CD14-positive monocyte (primary cell): ENCODE results near the gene MEP1B. TPM values are rescaled to one million over a fixed set of nuclear protein-coding genes. Genes with fewer than 3 reads are reported as not detected.

Experiments
- DNase-seq, 3 donors: peaks; one replicate each; pipeline ENCODE4 v3.0.0-alpha.2; 2011 to 2022
- H2AFZ ChIP-seq: 2 replicates; pipeline ENCODE4 v1.6.0; 2012; ENCODE audit warnings: mild to moderate bottlenecking, low read depth, low read length, inconsistent platforms; ENCODE audit not compliant: insufficient read depth, poor library complexity, severe bottlenecking
- H3K27ac ChIP-seq, 2 donors: 1 replicate in 1 of 2; 2 replicates in 1 of 2; pipeline ENCODE4 v1.5.1; 2012 to 2013; ENCODE audit warnings: low read length in 2 of 2, control low read depth in 1 of 2, inconsistent platforms in 1 of 2, low read depth in 1 of 2, mild to moderate bottlenecking in 1 of 2
- H3K27me3 ChIP-seq, 2 donors: one replicate each; pipeline versions ENCODE4 v1.6.0 to v1.6.1; 2011 to 2013; ENCODE audit warnings: low read length in 2 of 2; ENCODE audit not compliant: control insufficient read depth in 2 of 2, insufficient read depth in 2 of 2
- H3K36me3 ChIP-seq, 2 donors: replicated peaks in 1 of 2; 1 replicate in 1 of 2; 2 replicates in 1 of 2; pipeline versions ENCODE4 v1.5.1 to v1.6.1; 2012 to 2013; ENCODE audit warnings: low read length in 2 of 2, control low read depth in 1 of 2, inconsistent platforms in 1 of 2, mild to moderate bottlenecking in 1 of 2; ENCODE audit not compliant: insufficient read depth in 2 of 2, control insufficient read depth in 1 of 2
- H3K4me1 ChIP-seq, 2 donors: 1 replicate in 1 of 2; 2 replicates in 1 of 2; pipeline versions ENCODE4 v1.5.1 to v1.6.1; 2012 to 2013; ENCODE audit warnings: low read length in 2 of 2, control low read depth in 1 of 2, inconsistent platforms in 1 of 2, mild to moderate bottlenecking in 1 of 2, moderate library complexity in 1 of 2; ENCODE audit not compliant: insufficient read depth in 2 of 2, control insufficient read depth in 1 of 2
- H3K4me2 ChIP-seq: replicated peaks from 2 replicates; pipeline ENCODE3; 2012; ENCODE audit warnings: low read length, moderate library complexity, mild to moderate bottlenecking; ENCODE audit not compliant: poor library complexity, severe bottlenecking; ENCODE audit errors: extremely low read depth
- H3K4me3 ChIP-seq, 3 experiments: fragments of 200-600 bp in 1 of 3; sonication (generic) in 1 of 3; replicated peaks in 1 of 3; 1 replicate in 2 of 3; 2 replicates in 1 of 3; pipeline ENCODE4 v1.5.1; 2011 to 2013; ENCODE audit warnings: low read length in 3 of 3, mild to moderate bottlenecking in 3 of 3, control low read depth in 2 of 3, low read depth in 2 of 3, inconsistent platforms in 1 of 3, moderate library complexity in 1 of 3
- H3K79me2 ChIP-seq: 2 replicates; pipeline ENCODE4 v1.6.0; 2012; ENCODE audit warnings: mild to moderate bottlenecking, control low read depth, inconsistent platforms, low read length, moderate library complexity; ENCODE audit not compliant: insufficient read depth
- H3K9ac ChIP-seq: 2 replicates; pipeline ENCODE4 v1.6.0; 2017; ENCODE audit warnings: low read length, mild to moderate bottlenecking; ENCODE audit not compliant: insufficient read depth, poor library complexity, severe bottlenecking
- H3K9me3 ChIP-seq, 2 donors: replicated peaks in 1 of 2; 1 replicate in 1 of 2; 2 replicates in 1 of 2; pipeline versions ENCODE4 v1.5.1 to v1.6.1; 2012 to 2013; ENCODE audit warnings: low read length in 2 of 2, control low read depth in 1 of 2; ENCODE audit not compliant: control insufficient read depth in 1 of 2, insufficient read depth in 1 of 2
- H4K20me1 ChIP-seq: 2 replicates; pipeline ENCODE4 v1.6.0; 2012; ENCODE audit warnings: mild to moderate bottlenecking, low read length, control low read depth, moderate library complexity; ENCODE audit not compliant: insufficient read depth
- H3K27ac Mint-ChIP-seq, 7 donors: one replicate each; pipeline ENCODE4 v1.8.0; 2020; ENCODE audit warnings: mild to moderate bottlenecking in 7 of 7, mixed read lengths in 7 of 7, moderate library complexity in 6 of 7, inconsistent platforms in 2 of 7
- H3K27me3 Mint-ChIP-seq, 3 donors: one replicate each; pipeline ENCODE4 v1.8.0; 2021 to 2022; ENCODE audit warnings: low read depth in 3 of 3, mild to moderate bottlenecking in 3 of 3, mixed read lengths in 3 of 3, moderate library complexity in 3 of 3, inconsistent platforms in 1 of 3
- H3K36me3 Mint-ChIP-seq, 2 donors: one replicate each; pipeline ENCODE4 v1.8.0; 2020; ENCODE audit warnings: mixed read lengths in 2 of 2, inconsistent platforms in 1 of 2, mild to moderate bottlenecking in 1 of 2
- H3K4me1 Mint-ChIP-seq: one replicate; pipeline ENCODE4 v1.8.0; 2020; ENCODE audit warnings: mild to moderate bottlenecking, mixed read lengths
- H3K4me3 Mint-ChIP-seq, 2 donors: one replicate each; pipeline ENCODE4 v1.8.0; 2020; ENCODE audit warnings: mild to moderate bottlenecking in 2 of 2, mixed read lengths in 2 of 2, moderate library complexity in 1 of 2
- H3K9me3 Mint-ChIP-seq, 7 donors: one replicate each; pipeline ENCODE4 v1.8.0; 2020 to 2022; ENCODE audit warnings: mixed read lengths in 7 of 7, mild to moderate bottlenecking in 6 of 7, moderate library complexity in 6 of 7, inconsistent platforms in 2 of 7
- CTCF ChIP-seq: fragments of 200-600 bp; IDR thresholded peaks from one replicate; pipeline ENCODE4 v1.8.0; 2022; ENCODE audit warnings: antibody characterized with exemption, mild to moderate bottlenecking
- WGBS: methylation state at CpG from one replicate; pipeline ENCODE4 v1.1.5; 2013; ENCODE audit warnings: missing lambda C conversion rate; ENCODE audit not compliant: insufficient coverage; 5-methylcytosine and 5-hydroxymethylcytosine counted together
- intact Hi-C, 2 donors: fragments of 100-400 bp; cut with micrococcal nuclease; formaldehyde crosslinking; loops; one replicate each; pipeline versions ENCODE4 v1.15.0 to v1.15.1; 2023
- polyA plus RNA-seq, 3 donors: library from polyadenylated mRNA; depleted of rRNA in 1 of 3; unstranded in 2 of 3; stranded (reverse) in 1 of 3; fragments of 300-500 nt in 2 of 3; fragments of >200 nt in 1 of 3; fragmentation: Illumina TruSeq in 2 of 3; gene quantifications; 1 replicate in 2 of 3; 2 replicates in 1 of 3; pipeline ENCODE4 v1.2.3, GENCODE V29; 2012 to 2021

The MEP1B gene
- polyA plus RNA-seq, 3 donors, result not detected

- intact Hi-C loops, result no loop called here
- Mint-ChIP-seq H3K4me3 (no peak overlapping the region), H3K27me3 (no peaks in the 10 kb centered on the region), H3K36me3 (no peaks in the 10 kb centered on the region), H3K9me3 (peaks cover 0 to 2% (median 0%) of the 10 kb centered on the region in 7 donors), H3K4me1 (no peaks in the 10 kb centered on the region), H3K27ac (no peak overlapping the region)
- TF ChIP-seq CTCF, result no peak
- H3K27ac ChIP-seq, result no peak overlapping the region
- no peak overlapping the region for H3K4me2 ChIP-seq
- H3K9me3 ChIP-seq, result no peaks in the 10 kb centered on the region
- 84% methylated on average over 3 of the region's 10 CpGs for WGBS
- H3K4me3 ChIP-seq, result no peak overlapping the region
- no peak for DNase-seq
- H3K27me3 ChIP-seq, result no peaks in the 10 kb centered on the region
- H4K20me1 ChIP-seq, result no peaks in the 10 kb centered on the region
- no peak overlapping the region for H3K9ac ChIP-seq
- H2AFZ ChIP-seq, result no peak overlapping the region
- no peaks in the 10 kb centered on the region for H3K4me1 ChIP-seq
- H3K79me2 ChIP-seq, result no peaks in the 10 kb centered on the region
- H3K36me3 ChIP-seq, result no peaks in the 10 kb centered on the region
Observed at GRCh38 chr18:32209685-32210445, 20.0 kb downstream of the MEP1B start.

GRCh38 chr18:32213693-32214092 lies 23.9 kb downstream of the MEP1B start:
- H3K36me3 Mint-ChIP-seq, result no peaks in the 10 kb centered on the region
- no peak overlapping the region for H2AFZ ChIP-seq
- no peaks in the 10 kb centered on the region for H3K27me3 ChIP-seq
- no peaks in the 10 kb centered on the region for H3K4me1 Mint-ChIP-seq
- H3K27me3 Mint-ChIP-seq, result no peaks in the 10 kb centered on the region
- no peak overlapping the region for H3K27ac Mint-ChIP-seq
- H3K4me3 Mint-ChIP-seq, result no peak overlapping the region
- no peak overlapping the region for H3K9ac ChIP-seq
- WGBS, result 81% methylated on average over 2 of the region's 2 CpGs
- peaks cover 0 to 2% (median 0%) of the 10 kb centered on the region in 7 donors for H3K9me3 Mint-ChIP-seq
- no peaks in the 10 kb centered on the region for H3K9me3 ChIP-seq
- intact Hi-C loops, result no loop called here
- H3K4me3 ChIP-seq, result no peak overlapping the region
- H3K4me1 ChIP-seq, result no peaks in the 10 kb centered on the region
- no peak for TF ChIP-seq CTCF
- H3K27ac ChIP-seq, result no peak overlapping the region
- H3K79me2 ChIP-seq, result no peaks in the 10 kb centered on the region
- H3K4me2 ChIP-seq, result no peak overlapping the region
- DNase-seq, result no peak
- no peaks in the 10 kb centered on the region for H3K36me3 ChIP-seq
- H4K20me1 ChIP-seq, result no peaks in the 10 kb centered on the region
